Measurements from ENCODE around the gene MMS19. TPM values are rescaled to one million over a fixed set of nuclear protein-coding genes. Genes with fewer than 3 reads are reported as not detected.
"Not testable (repeated sequence)": the region's sequence is repeated elsewhere in the genome, so short reads cannot be mapped to it uniquely, and the experiment has no call there.

MMS19 gene
- total RNA-seq, 2 donors from 2014 or later, result 66.3 to 95.6 TPM

GRCh38 chr10:97481071-97481470 is 17.2 kb downstream of the MMS19 start:
- Mint-ChIP-seq H3K27me3 (no peaks in the 10 kb centered on the region), H3K27ac (no peak overlapping the region), H3K36me3 (peaks cover 20% of the 10 kb centered on the region), H3K9me3 (no peaks in the 10 kb centered on the region), H3K4me3 (no peak overlapping the region), H3K4me1 (ENCODE audit: low read depth in 2 of 2) (peaks cover 0 to 7% of the 10 kb centered on the region in 2 donors)
- DNase-seq (ENCODE audit: low spot score) (no peak), ATAC-seq (no peak)

GRCh38 chr10:97479939-97480338 is 18.3 kb downstream of the MMS19 start:
- Mint-ChIP-seq H3K9me3 (no peaks in the 10 kb centered on the region), H3K4me3 (no peak overlapping the region), H3K4me1 (ENCODE audit: low read depth in 2 of 2) (peaks cover 0 to 5% of the 10 kb centered on the region in 2 donors), H3K27me3 (no peaks in the 10 kb centered on the region), H3K36me3 (peaks cover 32% of the 10 kb centered on the region), H3K27ac (no peak overlapping the region)
- ATAC-seq, result no peak
- no peak for DNase-seq (ENCODE audit: low spot score)

GRCh38 chr10:97479410-97479809 is 18.8 kb downstream of the MMS19 start:
- H3K9me3 Mint-ChIP-seq; DNase-seq (ENCODE audit: low spot score); ATAC-seq; H3K4me1 Mint-ChIP-seq (ENCODE audit: low read depth in 2 of 2); H3K27ac Mint-ChIP-seq; H3K27me3 Mint-ChIP-seq; H3K4me3 Mint-ChIP-seq: not testable (repeated sequence)
- H3K36me3 Mint-ChIP-seq, result peaks cover 35% of the 10 kb centered on the region

GRCh38 chr10:97475936-97476594 is 22.2 kb downstream of the MMS19 start:
- H3K4me3 Mint-ChIP-seq, result no peak overlapping the region
- H3K36me3 Mint-ChIP-seq, result peaks cover 36% of the 10 kb centered on the region
- H3K27ac Mint-ChIP-seq, result no peak overlapping the region
- ATAC-seq (no peak), DNase-seq (ENCODE audit: low spot score) (no peak)
- peaks cover 0 to 6% of the 10 kb centered on the region in 2 donors for H3K4me1 Mint-ChIP-seq (ENCODE audit: low read depth in 2 of 2)
- no peaks in the 10 kb centered on the region for H3K27me3 Mint-ChIP-seq
- H3K9me3 Mint-ChIP-seq, result no peaks in the 10 kb centered on the region

GRCh38 chr10:97474918-97475317 is 23.3 kb downstream of the MMS19 start:
- no peak overlapping the region for H3K4me3 Mint-ChIP-seq
- no peak overlapping the region for H3K27ac Mint-ChIP-seq
- no peaks in the 10 kb centered on the region for H3K27me3 Mint-ChIP-seq
- peaks cover 30% of the 10 kb centered on the region for H3K36me3 Mint-ChIP-seq
- ATAC-seq, result no peak
- no peak for DNase-seq (ENCODE audit: low spot score)
- no peaks in the 10 kb centered on the region for H3K9me3 Mint-ChIP-seq
- peaks cover 0 to 6% of the 10 kb centered on the region in 2 donors for H3K4me1 Mint-ChIP-seq (ENCODE audit: low read depth in 2 of 2)

- not testable (repeated sequence) for ATAC-seq, H3K4me3 Mint-ChIP-seq, H3K27me3 Mint-ChIP-seq
These were observed 29.4 kb downstream of the MMS19 start for GRCh38 chr10:97468781-97469180.

GRCh38 chr10:97468162-97468561 is 30.1 kb downstream of the MMS19 start:
- Mint-ChIP-seq H3K9me3 (no peaks in the 10 kb centered on the region), H3K27ac (no peak overlapping the region), H3K36me3 (peaks cover 13% of the 10 kb centered on the region), H3K27me3 (no peaks in the 10 kb centered on the region), H3K4me3 (no peak overlapping the region), H3K4me1 (ENCODE audit: low read depth in 2 of 2) (peaks cover 0 to 3% of the 10 kb centered on the region in 2 donors)
- ATAC-seq (no peak), DNase-seq (ENCODE audit: low spot score) (no peak)

More at GRCh38 chr10:97468781-97469180, 29.4 kb downstream of the MMS19 start:
- H3K36me3 Mint-ChIP-seq, result peaks cover 13% of the 10 kb centered on the region
- not testable (repeated sequence) for H3K4me1 Mint-ChIP-seq (ENCODE audit: low read depth in 2 of 2); H3K9me3 Mint-ChIP-seq; DNase-seq (ENCODE audit: low spot score); H3K27ac Mint-ChIP-seq

- no peak overlapping the region for H3K27ac Mint-ChIP-seq
- H3K9me3 Mint-ChIP-seq, result no peaks in the 10 kb centered on the region
- peaks cover 10% of the 10 kb centered on the region for H3K36me3 Mint-ChIP-seq
- ATAC-seq, result no peak
- no peaks in the 10 kb centered on the region for H3K27me3 Mint-ChIP-seq
- peaks cover 0 to 1% of the 10 kb centered on the region in 2 donors for H3K4me1 Mint-ChIP-seq (ENCODE audit: low read depth in 2 of 2)
- H3K4me3 Mint-ChIP-seq, result no peak overlapping the region
- no peak for DNase-seq (ENCODE audit: low spot score)
These were observed 31.5 kb downstream of the MMS19 start for GRCh38 chr10:97466755-97467154.

- ATAC-seq (no peak), DNase-seq (ENCODE audit: low spot score) (no peak)
- Mint-ChIP-seq H3K4me1 (ENCODE audit: low read depth in 2 of 2) (no peaks in the 10 kb centered on the region), H3K27me3 (no peaks in the 10 kb centered on the region), H3K9me3 (no peaks in the 10 kb centered on the region), H3K36me3 (peaks cover 6% of the 10 kb centered on the region), H3K4me3 (no peak overlapping the region), H3K27ac (no peak overlapping the region)
These were observed 32.2 kb downstream of the MMS19 start for GRCh38 chr10:97465982-97466381.

GRCh38 chr10:97464226-97464625 is 34.0 kb downstream of the MMS19 start:
- peaks cover 16% of the 10 kb centered on the region for H3K36me3 Mint-ChIP-seq
- H3K27me3 Mint-ChIP-seq, result no peaks in the 10 kb centered on the region

GRCh38 chr10:97463363-97464132 is 34.7 kb downstream of the MMS19 start:
- peaks cover 23% of the 10 kb centered on the region for H3K36me3 Mint-ChIP-seq
- no peaks in the 10 kb centered on the region for H3K4me1 Mint-ChIP-seq (ENCODE audit: low read depth in 2 of 2)
- H3K27me3 Mint-ChIP-seq, result no peaks in the 10 kb centered on the region
- no peak for DNase-seq (ENCODE audit: low spot score)
- H3K27ac Mint-ChIP-seq, result peak overlapping the region in 1 of 2 donors; percentile 26
- no peak overlapping the region for H3K4me3 Mint-ChIP-seq
- peak; percentile 60 to 66 for ATAC-seq
- H3K9me3 Mint-ChIP-seq, result no peaks in the 10 kb centered on the region

More at GRCh38 chr10:97464226-97464625, 34.0 kb downstream of the MMS19 start:
- DNase-seq (ENCODE audit: low spot score) (no peak), ATAC-seq (no peak)
- Mint-ChIP-seq H3K27ac (peak overlapping the region in 1 of 2 donors; percentile 26), H3K9me3 (no peaks in the 10 kb centered on the region), H3K4me3 (no peak overlapping the region), H3K4me1 (ENCODE audit: low read depth in 2 of 2) (no peaks in the 10 kb centered on the region)

GRCh38 chr10:97462309-97462708 is 35.9 kb downstream of the MMS19 start:
- DNase-seq (ENCODE audit: low spot score) (no peak), ATAC-seq (no peak)
- peaks cover 29% of the 10 kb centered on the region for H3K36me3 Mint-ChIP-seq
- H3K9me3 Mint-ChIP-seq, result no peaks in the 10 kb centered on the region
- no peak overlapping the region for H3K4me3 Mint-ChIP-seq
- no peaks in the 10 kb centered on the region for H3K4me1 Mint-ChIP-seq (ENCODE audit: low read depth in 2 of 2)
- no peak overlapping the region for H3K27ac Mint-ChIP-seq
- H3K27me3 Mint-ChIP-seq, result no peaks in the 10 kb centered on the region

GRCh38 chr10:97459933-97460332 is 38.3 kb downstream of the MMS19 start:
- no peak for ATAC-seq
- no peaks in the 10 kb centered on the region for H3K27me3 Mint-ChIP-seq
- peaks cover 29% of the 10 kb centered on the region for H3K36me3 Mint-ChIP-seq
- no peak for DNase-seq (ENCODE audit: low spot score)
- H3K4me1 Mint-ChIP-seq (ENCODE audit: low read depth in 2 of 2), result no peaks in the 10 kb centered on the region
- H3K4me3 Mint-ChIP-seq, result no peak overlapping the region
- no peak overlapping the region for H3K27ac Mint-ChIP-seq
- no peaks in the 10 kb centered on the region for H3K9me3 Mint-ChIP-seq

- Mint-ChIP-seq H3K36me3 (peaks cover 26% of the 10 kb centered on the region), H3K4me3 (no peak overlapping the region), H3K27ac (no peak overlapping the region), H3K9me3 (no peaks in the 10 kb centered on the region), H3K4me1 (ENCODE audit: low read depth in 2 of 2) (peaks cover 0 to under 1% of the 10 kb centered on the region in 2 donors), H3K27me3 (no peaks in the 10 kb centered on the region)
- no peak for DNase-seq (ENCODE audit: low spot score)
- no peak for ATAC-seq
These were observed 39.1 kb downstream of the MMS19 start for GRCh38 chr10:97459111-97459510.
